ENCODE results near the gene TIGD6.

DNA sequence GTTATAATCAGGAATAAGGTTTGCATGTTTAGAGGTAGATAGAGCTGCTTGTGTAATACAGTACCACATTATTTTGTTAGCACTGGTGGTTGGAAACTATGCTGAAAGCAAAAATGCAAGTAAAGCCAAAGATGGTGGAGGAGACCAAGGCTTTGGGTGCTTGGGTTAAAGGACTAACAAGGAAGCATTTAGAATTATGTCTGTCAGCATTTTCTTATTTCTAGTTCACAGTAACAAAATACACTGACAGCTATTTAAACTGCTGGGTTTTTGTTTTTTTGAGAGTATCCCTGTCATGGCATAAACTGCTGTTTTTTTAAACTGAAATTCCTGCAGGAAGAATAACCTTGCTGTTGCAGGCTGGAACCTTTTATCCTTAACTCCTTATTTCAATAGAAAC lies 6.6 kb upstream of the TIGD6 start:
- TF ChIP-seq, protein P1, sequence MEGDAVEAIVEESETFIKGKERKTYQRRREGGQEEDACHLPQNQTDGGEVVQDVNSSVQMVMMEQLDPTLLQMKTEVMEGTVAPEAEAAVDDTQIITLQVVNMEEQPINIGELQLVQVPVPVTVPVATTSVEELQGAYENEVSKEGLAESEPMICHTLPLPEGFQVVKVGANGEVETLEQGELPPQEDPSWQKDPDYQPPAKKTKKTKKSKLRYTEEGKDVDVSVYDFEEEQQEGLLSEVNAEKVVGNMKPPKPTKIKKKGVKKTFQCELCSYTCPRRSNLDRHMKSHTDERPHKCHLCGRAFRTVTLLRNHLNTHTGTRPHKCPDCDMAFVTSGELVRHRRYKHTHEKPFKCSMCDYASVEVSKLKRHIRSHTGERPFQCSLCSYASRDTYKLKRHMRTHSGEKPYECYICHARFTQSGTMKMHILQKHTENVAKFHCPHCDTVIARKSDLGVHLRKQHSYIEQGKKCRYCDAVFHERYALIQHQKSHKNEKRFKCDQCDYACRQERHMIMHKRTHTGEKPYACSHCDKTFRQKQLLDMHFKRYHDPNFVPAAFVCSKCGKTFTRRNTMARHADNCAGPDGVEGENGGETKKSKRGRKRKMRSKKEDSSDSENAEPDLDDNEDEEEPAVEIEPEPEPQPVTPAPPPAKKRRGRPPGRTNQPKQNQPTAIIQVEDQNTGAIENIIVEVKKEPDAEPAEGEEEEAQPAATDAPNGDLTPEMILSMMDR (IDR thresholded peaks at IDR 0.05): no peak
- no peak for TF ChIP-seq POLR2A (IDR thresholded peaks at IDR 0.05)
